GM18499 (cell line): ENCODE measurements around the gene TMEM205.
"Not testable (repeated sequence)": the region's sequence is repeated elsewhere in the genome, so short reads cannot be mapped to it uniquely, and the experiment has no call there.

ENCODE experiments used
- ATAC-seq: cut with Tn5 transposase; IDR thresholded peaks from one replicate; pipeline ENCODE4 v1.9.1; 2021; ENCODE audit warnings: moderate number of reproducible peaks; ENCODE audit not compliant: insufficient read depth, unreplicated experiment

The TMEM205 gene

GRCh38 chr19:11345122-11345803, 805 bp downstream of the TMEM205 start:
- ATAC-seq = no peak

GRCh38 chr19:11342429-11342828, 3.6 kb downstream of the TMEM205 start:
- no peak for ATAC-seq

- ATAC-seq = not testable (repeated sequence)
Measured at GRCh38 chr19:11340099-11340467, 6.0 kb downstream of the TMEM205 start.

- ATAC-seq = no peak
Measured at GRCh38 chr19:11339254-11340098, 6.6 kb downstream of the TMEM205 start, which contains the start of gene RAB3D. Gene RAB3D, minus strand, starts transcription at chr19:11339657. Its CDS starts 2,258 bp downstream, at chr19:11337399.

- ATAC-seq = no peak
Measured at GRCh38 chr19:11338569-11339253, 7.4 kb downstream of the TMEM205 start.

- no peak for ATAC-seq
Measured at GRCh38 chr19:11338121-11338520, 7.9 kb downstream of the TMEM205 start.

- no peak for ATAC-seq
Measured at GRCh38 chr19:11337080-11337479, 9.0 kb downstream of the TMEM205 start.

GRCh38 chr19:11335449-11336146, 10.5 kb downstream of the TMEM205 start:
- no peak for ATAC-seq

- not testable (repeated sequence) for ATAC-seq
Measured at GRCh38 chr19:11333838-11334237, 12.2 kb downstream of the TMEM205 start.

- no peak for ATAC-seq
Measured at GRCh38 chr19:11332822-11333221, 13.2 kb downstream of the TMEM205 start.

GRCh38 chr19:11331502-11331901, 14.6 kb downstream of the TMEM205 start:
- no peak for ATAC-seq

- no peak for ATAC-seq
Measured at GRCh38 chr19:11330127-11330526, 15.9 kb downstream of the TMEM205 start.

- ATAC-seq = no peak
Measured at GRCh38 chr19:11325544-11325943, 20.5 kb downstream of the TMEM205 start.

GRCh38 chr19:11324748-11325389, 21.2 kb downstream of the TMEM205 start:
- no peak for ATAC-seq

- ATAC-seq = no peak
Measured at GRCh38 chr19:11324079-11324661, 21.9 kb downstream of the TMEM205 start.

- no peak for ATAC-seq
Measured at GRCh38 chr19:11323601-11324078, 22.4 kb downstream of the TMEM205 start.

- ATAC-seq = no peak
Measured at GRCh38 chr19:11322269-11323024, 23.6 kb downstream of the TMEM205 start.

GRCh38 chr19:11321191-11322126, 24.6 kb downstream of the TMEM205 start:
- no peak for ATAC-seq
